Erythroblast (primary cell): ENCODE data around the gene GLIS1.

Experiments
- GATA1 ChIP-seq: IDR thresholded peaks from 2 replicates; pipeline ENCODE4 v1.6.1; 2011; ENCODE audit warnings: low read depth, mild to moderate bottlenecking, control low read depth, low read length, moderate library complexity
- POLR2A ChIP-seq: IDR thresholded peaks from 2 replicates; pipeline ENCODE4 v1.6.1; 2011; ENCODE audit warnings: mild to moderate bottlenecking, low read length

GRCh38 chr1:53719469-53719868 is 19.5 kb downstream of the GLIS1 start:
- TF ChIP-seq POLR2A (no peak), GATA1 (no peak)
